ENCODE measurements around the gene PPP1R37.
A peak's percentile ranks its signal among the peaks of the same experiment; 100 is the strongest.

Gene PPP1R37

DNA sequence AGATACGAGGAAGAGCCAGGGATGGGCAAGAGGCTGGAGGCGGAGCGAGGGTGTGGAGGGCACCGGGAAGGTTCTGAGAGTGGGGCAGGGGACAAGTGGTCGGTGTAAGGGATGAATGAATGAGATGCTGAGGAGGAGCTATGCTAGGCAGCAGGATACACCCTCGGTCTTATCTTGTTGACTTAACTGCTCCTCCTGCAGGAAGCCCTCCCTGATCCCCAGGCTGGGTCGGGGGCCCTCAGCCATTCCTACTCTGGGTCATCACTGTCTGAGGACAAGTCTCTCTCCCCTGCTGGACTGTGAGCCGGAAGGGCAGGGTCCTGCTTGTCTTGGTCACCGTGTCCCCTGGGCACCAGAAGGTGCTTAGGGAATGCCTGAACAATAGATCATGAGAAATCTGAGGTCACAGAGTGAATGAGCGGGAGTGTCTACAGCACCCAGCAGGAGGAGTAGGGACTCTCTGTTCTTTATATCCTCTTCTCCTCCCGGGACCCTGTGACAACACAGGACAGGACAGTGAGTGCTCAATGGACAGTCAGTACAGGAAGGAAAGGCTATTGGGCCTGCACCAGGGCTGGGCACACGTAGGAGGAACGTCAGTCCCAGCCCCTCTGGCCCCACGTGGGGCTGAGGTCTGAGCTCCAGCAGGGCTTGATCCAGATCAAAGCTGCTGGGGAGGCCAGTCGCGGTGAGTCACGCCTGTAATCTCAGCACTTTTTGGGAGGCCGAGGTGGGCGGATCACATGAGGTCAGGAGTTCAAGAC is 61.3 kb downstream of the PPP1R37 start (continued):
- TF ChIP-seq ZNF776 (tag by site-specific recombination; IDR thresholded peaks at IDR 0.05; ENCODE audit: borderline replicate concordance) = no peak
- TF ChIP-seq KLF1 (tag by site-specific recombination; IDR thresholded peaks at IDR 0.05) = peak; percentile 46; the same call in 1 of the 2 replicates
- peak; percentile 92 for TF ChIP-seq ZFHX2 (tag by site-specific recombination; conservative IDR thresholded peaks at IDR 0.05)
- no peak for TF ChIP-seq ZBTB48 (tag by site-specific recombination; IDR thresholded peaks at IDR 0.05)
- peak; percentile 11; the same call in 1 of the 2 replicates for TF ChIP-seq ZNF341 (tag by site-specific recombination; IDR thresholded peaks at IDR 0.05; ENCODE audit: low read depth)
- peak; percentile 64; the same call in 1 of the 2 replicates for TF ChIP-seq ZNF600 (tag by site-specific recombination; IDR thresholded peaks at IDR 0.05)
- peak; percentile 76 for TF ChIP-seq GLIS1 (tag by site-specific recombination; IDR thresholded peaks at IDR 0.05)
- TF ChIP-seq GFI1B (tag by site-specific recombination; IDR thresholded peaks at IDR 0.05) = peak; percentile 49; the same call in 1 of the 2 replicates
- no peak for TF ChIP-seq KLF8 (tag by site-specific recombination; IDR thresholded peaks at IDR 0.05)
- no peak for TF ChIP-seq ZNF146 (tag by site-specific recombination; IDR thresholded peaks at IDR 0.05)
- no peak for TF ChIP-seq HOXD13 (CRISPR knock-in tag; IDR thresholded peaks at IDR 0.05; ENCODE audit: borderline replicate concordance)
- no peak for TF ChIP-seq YY2 (tag by site-specific recombination; IDR thresholded peaks at IDR 0.05)
- TF ChIP-seq ZNF175 (tag by site-specific recombination; IDR thresholded peaks at IDR 0.05) = no peak
- TF ChIP-seq, protein P1, sequence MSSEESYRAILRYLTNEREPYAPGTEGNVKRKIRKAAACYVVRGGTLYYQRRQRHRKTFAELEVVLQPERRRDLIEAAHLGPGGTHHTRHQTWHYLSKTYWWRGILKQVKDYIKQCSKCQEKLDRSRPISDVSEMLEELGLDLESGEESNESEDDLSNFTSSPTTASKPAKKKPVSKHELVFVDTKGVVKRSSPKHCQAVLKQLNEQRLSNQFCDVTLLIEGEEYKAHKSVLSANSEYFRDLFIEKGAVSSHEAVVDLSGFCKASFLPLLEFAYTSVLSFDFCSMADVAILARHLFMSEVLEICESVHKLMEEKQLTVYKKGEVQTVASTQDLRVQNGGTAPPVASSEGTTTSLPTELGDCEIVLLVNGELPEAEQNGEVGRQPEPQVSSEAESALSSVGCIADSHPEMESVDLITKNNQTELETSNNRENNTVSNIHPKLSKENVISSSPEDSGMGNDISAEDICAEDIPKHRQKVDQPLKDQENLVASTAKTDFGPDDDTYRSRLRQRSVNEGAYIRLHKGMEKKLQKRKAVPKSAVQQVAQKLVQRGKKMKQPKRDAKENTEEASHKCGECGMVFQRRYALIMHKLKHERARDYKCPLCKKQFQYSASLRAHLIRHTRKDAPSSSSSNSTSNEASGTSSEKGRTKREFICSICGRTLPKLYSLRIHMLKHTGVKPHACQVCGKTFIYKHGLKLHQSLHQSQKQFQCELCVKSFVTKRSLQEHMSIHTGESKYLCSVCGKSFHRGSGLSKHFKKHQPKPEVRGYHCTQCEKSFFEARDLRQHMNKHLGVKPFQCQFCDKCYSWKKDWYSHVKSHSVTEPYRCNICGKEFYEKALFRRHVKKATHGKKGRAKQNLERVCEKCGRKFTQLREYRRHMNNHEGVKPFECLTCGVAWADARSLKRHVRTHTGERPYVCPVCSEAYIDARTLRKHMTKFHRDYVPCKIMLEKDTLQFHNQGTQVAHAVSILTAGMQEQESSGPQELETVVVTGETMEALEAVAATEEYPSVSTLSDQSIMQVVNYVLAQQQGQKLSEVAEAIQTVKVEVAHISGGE (tag by site-specific recombination; conservative IDR thresholded peaks at IDR 0.05; ENCODE audit: low read depth) = no peak
- no peak for TF ChIP-seq ZNF629 (tag by site-specific recombination; IDR thresholded peaks at IDR 0.05)
- TF ChIP-seq, protein P2, sequence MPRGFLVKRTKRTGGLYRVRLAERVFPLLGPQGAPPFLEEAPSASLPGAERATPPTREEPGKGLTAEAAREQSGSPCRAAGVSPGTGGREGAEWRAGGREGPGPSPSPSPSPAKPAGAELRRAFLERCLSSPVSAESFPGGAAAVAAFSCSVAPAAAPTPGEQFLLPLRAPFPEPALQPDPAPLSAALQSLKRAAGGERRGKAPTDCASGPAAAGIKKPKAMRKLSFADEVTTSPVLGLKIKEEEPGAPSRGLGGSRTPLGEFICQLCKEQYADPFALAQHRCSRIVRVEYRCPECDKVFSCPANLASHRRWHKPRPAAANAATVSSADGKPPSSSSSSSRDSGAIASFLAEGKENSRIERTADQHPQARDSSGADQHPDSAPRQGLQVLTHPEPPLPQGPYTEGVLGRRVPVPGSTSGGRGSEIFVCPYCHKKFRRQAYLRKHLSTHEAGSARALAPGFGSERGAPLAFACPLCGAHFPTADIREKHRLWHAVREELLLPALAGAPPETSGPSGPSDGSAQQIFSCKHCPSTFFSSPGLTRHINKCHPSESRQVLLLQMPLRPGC (tag by site-specific recombination; IDR thresholded peaks at IDR 0.05) = no peak
- TF ChIP-seq, protein P3, sequence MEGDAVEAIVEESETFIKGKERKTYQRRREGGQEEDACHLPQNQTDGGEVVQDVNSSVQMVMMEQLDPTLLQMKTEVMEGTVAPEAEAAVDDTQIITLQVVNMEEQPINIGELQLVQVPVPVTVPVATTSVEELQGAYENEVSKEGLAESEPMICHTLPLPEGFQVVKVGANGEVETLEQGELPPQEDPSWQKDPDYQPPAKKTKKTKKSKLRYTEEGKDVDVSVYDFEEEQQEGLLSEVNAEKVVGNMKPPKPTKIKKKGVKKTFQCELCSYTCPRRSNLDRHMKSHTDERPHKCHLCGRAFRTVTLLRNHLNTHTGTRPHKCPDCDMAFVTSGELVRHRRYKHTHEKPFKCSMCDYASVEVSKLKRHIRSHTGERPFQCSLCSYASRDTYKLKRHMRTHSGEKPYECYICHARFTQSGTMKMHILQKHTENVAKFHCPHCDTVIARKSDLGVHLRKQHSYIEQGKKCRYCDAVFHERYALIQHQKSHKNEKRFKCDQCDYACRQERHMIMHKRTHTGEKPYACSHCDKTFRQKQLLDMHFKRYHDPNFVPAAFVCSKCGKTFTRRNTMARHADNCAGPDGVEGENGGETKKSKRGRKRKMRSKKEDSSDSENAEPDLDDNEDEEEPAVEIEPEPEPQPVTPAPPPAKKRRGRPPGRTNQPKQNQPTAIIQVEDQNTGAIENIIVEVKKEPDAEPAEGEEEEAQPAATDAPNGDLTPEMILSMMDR (tag by site-specific recombination; IDR thresholded peaks at IDR 0.05) = no peak
- TF ChIP-seq ZNF626 (tag by site-specific recombination; IDR thresholded peaks at IDR 0.05) = no peak
- TF ChIP-seq, protein P4, sequence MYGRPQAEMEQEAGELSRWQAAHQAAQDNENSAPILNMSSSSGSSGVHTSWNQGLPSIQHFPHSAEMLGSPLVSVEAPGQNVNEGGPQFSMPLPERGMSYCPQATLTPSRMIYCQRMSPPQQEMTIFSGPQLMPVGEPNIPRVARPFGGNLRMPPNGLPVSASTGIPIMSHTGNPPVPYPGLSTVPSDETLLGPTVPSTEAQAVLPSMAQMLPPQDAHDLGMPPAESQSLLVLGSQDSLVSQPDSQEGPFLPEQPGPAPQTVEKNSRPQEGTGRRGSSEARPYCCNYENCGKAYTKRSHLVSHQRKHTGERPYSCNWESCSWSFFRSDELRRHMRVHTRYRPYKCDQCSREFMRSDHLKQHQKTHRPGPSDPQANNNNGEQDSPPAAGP (tag by site-specific recombination; IDR thresholded peaks at IDR 0.05) = peak; percentile 38; the same call in 1 of the 2 replicates
- no peak for TF ChIP-seq ZNF571 (tag by site-specific recombination; IDR thresholded peaks at IDR 0.05)
- TF ChIP-seq, protein P5, sequence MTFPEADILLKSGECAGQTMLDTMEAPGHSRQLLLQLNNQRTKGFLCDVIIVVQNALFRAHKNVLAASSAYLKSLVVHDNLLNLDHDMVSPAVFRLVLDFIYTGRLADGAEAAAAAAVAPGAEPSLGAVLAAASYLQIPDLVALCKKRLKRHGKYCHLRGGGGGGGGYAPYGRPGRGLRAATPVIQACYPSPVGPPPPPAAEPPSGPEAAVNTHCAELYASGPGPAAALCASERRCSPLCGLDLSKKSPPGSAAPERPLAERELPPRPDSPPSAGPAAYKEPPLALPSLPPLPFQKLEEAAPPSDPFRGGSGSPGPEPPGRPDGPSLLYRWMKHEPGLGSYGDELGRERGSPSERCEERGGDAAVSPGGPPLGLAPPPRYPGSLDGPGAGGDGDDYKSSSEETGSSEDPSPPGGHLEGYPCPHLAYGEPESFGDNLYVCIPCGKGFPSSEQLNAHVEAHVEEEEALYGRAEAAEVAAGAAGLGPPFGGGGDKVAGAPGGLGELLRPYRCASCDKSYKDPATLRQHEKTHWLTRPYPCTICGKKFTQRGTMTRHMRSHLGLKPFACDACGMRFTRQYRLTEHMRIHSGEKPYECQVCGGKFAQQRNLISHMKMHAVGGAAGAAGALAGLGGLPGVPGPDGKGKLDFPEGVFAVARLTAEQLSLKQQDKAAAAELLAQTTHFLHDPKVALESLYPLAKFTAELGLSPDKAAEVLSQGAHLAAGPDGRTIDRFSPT (tag by site-specific recombination; IDR thresholded peaks at IDR 0.05) = 0 out of 2 replicates have a peak, but pooled peaks have one; percentile 27
- TF ChIP-seq ZSCAN23 (tag by site-specific recombination; IDR thresholded peaks at IDR 0.05) = no peak
- TF ChIP-seq EGR2 (tag by site-specific recombination; IDR thresholded peaks at IDR 0.05; ENCODE audit: low read depth) = peak; percentile 59; the same call in 1 of the 2 replicates

All from HEK293 (cell line).